Globus pallidus (tissue), 1 donor: Measurements from ENCODE around the gene RNF208.
"Not testable (repeated sequence)": the region's sequence is repeated elsewhere in the genome, so short reads cannot be mapped to it uniquely, and the experiment has no call there.

Experiments used
- DNase-seq: peaks from one replicate; pipeline ENCODE4 v3.0.0-alpha.2; 2015; ENCODE audit warnings: low spot score

Gene RNF208

DNA sequence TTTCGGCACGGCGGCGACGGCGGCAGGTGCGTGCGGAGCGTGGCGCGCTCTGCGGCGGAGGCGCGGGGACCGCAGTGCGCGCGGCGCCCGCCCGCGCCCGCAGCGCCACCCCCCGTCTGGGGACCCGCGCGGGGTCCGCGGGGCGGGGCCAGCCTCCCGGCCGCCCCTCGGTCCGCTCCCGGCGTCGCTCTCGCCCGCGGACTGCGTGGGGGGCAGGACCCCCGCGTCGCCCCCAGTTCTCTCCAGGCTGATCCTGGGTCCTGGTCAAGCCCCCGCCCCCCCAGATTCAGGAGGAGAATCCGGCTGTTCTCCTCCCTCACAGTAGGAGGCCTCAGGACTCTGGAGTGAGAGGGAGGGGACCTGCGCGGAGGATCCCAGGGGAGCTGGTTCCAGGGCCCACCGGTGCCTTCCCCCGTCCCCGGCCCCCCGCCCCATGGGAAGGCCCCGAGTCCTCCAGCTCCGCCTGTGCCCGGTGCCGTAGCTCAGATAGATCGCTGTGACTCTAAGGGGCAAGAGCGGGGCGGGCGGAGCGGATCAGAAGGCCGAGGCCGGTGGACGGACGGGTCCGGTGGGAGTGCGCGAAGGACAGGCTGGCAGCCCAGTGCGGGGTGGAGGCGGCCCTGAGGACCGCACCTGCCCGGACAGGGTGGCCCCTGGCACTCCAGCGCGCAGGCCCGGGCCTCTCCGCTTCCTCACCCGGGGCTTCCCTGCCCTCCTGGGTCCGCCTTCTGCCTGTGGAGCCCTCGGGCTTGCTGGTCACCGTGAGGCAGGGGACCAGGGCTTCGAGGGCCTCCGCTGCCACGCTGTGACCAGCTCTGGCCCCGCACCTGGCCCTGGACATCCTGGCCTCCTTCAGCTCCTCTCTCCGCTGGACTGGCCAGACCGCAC, at the start of gene RNF208:
RNF208 (minus strand) TSS at position 51 of the 888 bp plus-strand sequence. CDS start 1,028 bp downstream, outside the sequence.
- DNase-seq, result no peak

DNA sequence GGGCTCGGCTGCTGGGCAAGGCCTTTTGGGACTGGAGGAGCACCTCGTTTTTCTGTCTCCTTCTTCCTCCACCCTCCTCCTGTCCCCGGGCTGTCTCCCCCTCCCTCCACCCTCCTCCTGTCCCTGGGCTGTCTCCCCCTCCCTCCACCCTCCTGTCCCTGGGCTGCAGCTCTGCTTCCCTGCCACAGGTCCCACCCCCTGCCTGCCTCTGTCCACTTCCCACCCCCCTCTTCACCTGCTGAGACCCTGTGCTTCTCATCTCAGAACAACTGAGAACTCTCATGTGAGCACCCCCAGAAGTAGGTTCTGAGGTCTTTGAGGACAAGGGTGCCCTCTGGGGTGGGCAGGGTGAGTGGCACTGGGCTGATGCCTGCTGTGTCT, 49.6 kb upstream of the RNF208 start:
- DNase-seq, result no peak

- DNase-seq, result no peak
These were observed 49.1 kb upstream of the RNF208 start for GRCh38 chr9:137270929-137271695.

DNA sequence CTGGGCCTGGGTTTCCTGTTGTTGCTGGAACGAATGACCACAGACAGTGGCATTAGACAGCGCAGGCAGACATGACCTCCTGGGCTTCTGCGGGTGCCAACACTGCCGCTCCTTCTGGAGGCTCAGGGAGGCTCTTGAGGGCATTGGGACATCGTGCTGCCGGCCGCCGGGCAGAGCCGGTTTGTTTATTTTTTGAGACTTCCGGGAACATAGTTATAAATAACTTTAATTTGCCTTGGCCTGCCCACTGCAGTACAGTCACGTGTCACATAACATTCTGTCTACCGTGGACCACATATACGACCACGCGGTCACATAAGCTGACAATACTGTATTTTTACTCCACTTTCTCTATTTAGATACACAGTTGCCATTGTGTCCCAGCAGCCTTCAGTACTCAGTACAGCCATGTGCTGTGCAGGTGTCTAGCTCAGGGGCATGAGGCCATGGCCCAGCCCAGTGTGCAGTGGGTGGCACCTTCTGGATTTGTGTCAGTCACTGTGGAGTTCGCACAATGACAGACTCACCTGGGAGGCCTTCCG, 47.3 kb upstream of the RNF208 start:
- no peak for DNase-seq

DNA sequence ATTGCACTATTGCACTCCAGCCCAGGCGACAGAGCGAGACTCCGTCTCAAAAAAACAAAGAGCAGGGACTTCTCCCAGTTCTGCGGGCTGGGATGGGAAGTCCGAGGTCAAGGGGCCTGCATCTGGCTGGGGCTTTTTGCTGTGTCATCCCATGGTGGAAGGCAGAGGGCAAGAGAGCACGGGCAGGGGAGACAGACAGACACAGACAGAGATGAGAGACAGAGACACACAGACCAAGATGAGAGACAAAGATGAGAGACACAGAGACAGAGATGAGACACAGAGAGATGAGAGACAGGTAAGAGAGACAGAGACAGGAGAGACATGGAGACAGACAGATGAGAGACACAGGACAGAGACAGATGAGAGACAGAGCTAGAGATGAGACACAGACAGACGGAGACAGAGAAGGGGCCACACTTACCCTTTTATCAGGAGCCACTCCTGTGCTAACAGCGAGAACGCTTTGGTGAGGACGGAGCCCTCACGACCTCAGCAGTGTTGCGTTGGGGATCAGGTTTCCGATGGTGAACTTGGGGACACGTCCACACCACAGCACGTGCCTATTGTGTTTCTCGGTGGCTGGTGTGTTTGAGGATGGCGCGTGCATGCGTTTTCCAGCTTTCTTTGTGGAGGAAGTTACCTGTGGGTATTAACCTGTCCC, 46.6 kb upstream of the RNF208 start:
- no peak for DNase-seq

DNA sequence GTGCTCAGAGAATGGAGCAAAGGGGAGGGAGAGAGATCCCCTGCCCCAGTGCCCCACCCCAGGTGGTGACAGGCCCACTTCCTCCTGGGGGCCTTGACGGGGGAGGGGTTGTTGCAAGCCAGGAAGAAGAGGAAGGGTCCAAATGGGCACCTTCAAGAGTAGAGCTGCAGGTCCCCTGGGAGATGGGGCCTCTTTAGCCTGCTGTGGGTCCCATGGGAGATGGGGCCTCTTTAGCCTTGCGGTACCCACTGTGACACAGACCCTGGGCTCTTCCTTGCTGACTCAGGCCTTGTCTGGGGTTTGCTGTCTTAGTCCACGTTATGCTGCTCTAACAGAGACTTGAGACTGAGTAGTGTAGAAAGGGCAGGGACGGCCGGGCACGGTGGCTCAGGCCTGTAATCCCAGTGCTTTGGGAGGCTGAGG, 45.9 kb upstream of the RNF208 start:
- DNase-seq, result no peak

- DNase-seq, result no peak
These were observed 44.8 kb upstream of the RNF208 start for GRCh38 chr9:137266585-137267453.

- no peak for DNase-seq
These were observed 44.1 kb upstream of the RNF208 start for GRCh38 chr9:137266162-137266527.

DNA sequence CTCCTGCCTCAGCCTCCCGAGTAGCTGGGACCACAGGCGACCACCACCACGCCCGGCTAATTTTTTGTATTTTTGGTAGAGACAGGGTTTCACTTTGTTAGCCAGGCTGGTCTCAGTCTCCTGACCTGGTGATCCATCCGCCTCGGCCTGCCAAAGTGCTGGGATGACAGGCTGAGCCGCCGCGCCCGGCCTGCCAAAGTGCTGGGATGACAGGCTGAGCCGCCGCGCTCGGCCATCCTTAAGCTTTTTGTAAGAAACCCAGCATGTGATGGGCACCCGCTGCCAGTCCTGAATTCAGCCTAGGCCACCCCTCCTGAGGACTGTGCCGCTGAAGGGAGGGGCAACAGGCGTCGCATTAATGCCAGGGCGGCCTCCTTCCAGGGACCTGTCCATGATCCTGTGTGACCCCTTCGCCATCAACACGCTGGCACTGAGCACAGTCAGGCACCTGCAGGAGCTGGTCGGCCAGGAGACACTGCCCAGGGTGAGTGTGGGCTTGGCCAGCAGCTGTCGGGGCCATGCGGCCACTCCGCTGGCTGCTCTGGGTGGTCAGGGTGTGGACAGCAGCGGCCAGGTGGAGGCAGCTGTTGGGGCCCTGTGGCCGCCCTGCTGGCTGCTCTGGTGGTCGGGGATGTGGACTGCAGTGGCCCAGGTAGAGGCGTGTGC, 43.6 kb upstream of the RNF208 start:
- no peak for DNase-seq

- DNase-seq, result no peak
These were observed 42.0 kb upstream of the RNF208 start for GRCh38 chr9:137264067-137264466.

DNA sequence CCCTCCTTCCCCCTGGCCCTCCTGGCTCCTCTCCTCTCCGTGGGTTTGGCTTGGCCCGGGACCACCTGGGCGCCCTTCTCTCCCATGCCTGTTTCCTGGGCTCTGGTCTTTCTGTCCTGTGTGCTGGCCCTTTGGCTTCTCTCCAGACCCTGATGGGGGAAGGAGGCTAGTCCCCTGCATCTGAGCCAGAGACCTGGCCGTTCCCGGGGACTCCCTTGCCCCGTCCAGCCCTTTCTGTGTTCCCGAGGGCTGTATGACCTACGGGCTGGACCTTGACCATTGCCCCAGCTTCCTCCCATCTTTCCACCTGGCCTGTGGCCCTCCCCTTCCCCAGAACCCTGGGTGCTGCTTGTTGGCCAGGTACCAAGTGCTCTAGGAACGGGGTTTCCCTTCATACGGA, 41.5 kb upstream of the RNF208 start:
- DNase-seq, result no peak

DNA sequence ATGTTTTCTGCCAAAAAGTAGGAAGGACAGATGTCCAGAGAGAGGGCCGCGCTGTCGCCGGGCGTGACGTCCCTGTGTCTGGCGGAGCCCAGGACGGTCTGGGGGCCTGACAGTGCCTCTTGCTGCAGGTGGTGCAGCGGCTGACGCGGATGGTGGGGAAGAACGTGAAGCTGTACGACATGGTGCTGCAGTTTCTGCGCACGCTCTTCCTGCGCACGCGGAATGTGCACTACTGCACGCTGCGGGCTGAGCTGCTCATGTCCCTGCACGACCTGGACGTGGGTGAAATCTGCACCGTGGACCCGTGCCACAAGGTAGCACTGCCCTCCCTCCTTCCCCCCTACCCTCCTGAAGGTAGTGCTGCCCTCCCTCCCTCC, 40.9 kb upstream of the RNF208 start:
- DNase-seq, result no peak

- not testable (repeated sequence) for DNase-seq
These were observed 40.3 kb upstream of the RNF208 start for GRCh38 chr9:137262173-137262908.

GRCh38 chr9:137256856-137257255, 34.8 kb upstream of the RNF208 start:
- no peak for DNase-seq

GRCh38 chr9:137256362-137256761, 34.3 kb upstream of the RNF208 start:
- DNase-seq, result no peak

DNA sequence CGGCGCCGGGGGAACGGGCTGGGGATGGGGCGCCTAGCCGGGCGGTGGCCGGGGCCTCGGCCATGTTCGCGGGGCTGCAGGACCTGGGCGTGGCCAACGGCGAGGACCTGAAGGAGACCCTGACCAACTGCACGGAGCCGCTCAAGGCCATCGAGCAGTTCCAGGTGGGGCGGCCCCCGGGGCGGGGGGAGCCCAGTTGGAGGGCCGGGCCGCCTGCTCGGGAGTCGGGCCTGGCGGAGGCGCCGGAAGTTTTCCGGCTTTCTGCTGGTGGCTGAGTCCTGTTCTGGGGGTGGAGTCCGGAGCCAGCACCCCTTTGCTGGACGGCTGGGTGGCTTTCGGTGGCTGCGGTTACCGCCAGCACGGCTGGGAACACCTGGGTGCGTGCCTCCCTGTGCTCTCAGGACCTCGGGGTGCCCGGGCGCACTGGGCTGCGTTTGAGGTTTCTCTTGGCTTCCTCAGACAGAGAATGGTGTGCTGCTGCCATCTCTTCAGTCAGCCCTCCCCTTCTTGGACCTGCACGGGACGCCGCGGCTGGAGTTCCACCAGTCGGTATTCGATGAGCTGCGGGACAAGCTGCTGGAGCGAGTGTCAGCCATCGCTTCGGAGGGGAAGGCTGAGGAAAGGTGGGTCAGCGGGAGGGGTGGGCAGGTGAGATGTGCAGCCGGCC, 33.5 kb upstream of the RNF208 start:
- no peak for DNase-seq

- peak; percentile 86 for DNase-seq
These were observed 32.8 kb upstream of the RNF208 start, which contains the start of gene NELFB for GRCh38 chr9:137254624-137255447. NELFB (plus strand) TSS chr9:137255327.
